ENCODE measurements around the gene ZBTB17.
"Not testable (repeated sequence)": the region's sequence is repeated elsewhere in the genome, so short reads cannot be mapped to it uniquely, and the experiment has no call there.

ZBTB17 gene

DNA sequence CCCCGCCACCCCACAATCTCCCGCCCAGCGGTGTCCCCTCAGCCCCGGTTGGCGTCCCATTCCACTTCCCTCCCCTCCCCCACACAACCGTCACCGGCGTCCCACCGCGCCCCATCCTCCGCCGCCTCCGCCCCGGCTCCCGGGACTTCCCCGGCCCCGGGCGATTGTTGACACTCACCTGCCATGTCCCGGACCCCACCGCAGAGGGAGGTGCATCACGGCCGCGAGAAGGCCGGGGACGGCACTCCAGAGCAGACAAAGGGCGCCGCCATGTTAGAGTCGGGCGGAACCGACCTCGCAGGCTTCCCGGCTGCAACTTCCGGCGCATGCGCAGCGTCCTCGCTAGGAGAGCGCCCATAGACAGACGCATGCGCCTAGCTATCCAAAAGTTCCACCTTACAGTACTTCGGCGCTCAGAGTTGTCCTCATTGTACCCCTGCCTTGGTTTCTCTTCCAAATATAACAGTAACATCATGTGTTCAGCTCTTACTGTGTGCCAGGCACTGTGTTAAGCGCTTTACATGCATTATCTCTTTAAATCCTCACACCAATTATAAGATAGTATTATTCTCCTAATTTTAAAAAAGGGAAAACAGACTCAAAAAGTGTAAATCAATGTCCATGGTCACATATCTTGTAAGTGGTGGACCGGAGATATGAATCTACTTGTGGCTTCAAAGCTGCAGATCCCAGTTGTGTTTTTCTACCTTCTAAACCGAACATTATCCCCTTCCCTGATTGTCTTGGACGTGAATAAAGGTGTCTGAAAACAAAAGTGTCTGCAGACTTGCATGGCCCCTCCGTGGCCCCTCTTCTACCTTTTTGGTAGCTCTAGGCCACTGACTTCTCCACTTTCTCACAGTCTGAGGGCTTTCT, at the start of gene ZBTB17:
TSS of gene ZBTB17 (minus strand) at position 297 of the 876 bp plus-strand sequence. CDS start 27,606 bp downstream, outside the sequence.
- peak; percentile 99 for DNase-seq

- no peak for DNase-seq
Observed at GRCh38 chr1:16023050-16023653, 47.3 kb upstream of the ZBTB17 start.

GRCh38 chr1:16022393-16022792, 46.5 kb upstream of the ZBTB17 start:
- DNase-seq: no peak

DNA sequence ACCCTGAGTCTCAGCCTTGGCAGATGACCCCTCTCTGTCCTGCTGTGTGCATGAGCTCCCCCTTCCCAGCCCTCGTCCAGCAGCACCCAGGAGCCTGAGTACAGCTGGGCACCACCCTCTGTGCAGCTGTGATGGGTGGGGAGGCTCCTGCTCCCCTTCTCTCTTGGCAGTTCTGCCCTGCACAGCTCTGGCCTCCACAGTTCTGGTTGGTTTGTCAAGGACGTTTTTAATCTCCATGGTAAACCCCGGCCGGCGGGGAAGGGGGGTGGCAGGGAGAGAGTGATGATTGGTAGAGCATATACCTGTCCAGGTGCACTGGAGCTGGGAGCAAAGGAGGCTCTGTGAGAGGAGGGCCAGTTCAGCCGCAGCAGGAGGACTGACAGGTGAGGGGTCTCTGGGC, 45.8 kb upstream of the ZBTB17 start, which contains the start of gene CLCNKA:
TSS of gene CLCNKA (plus strand) at position 356 of the 400 bp plus-strand sequence. CDS start 584 bp downstream, outside the sequence.
- DNase-seq: no peak

DNA sequence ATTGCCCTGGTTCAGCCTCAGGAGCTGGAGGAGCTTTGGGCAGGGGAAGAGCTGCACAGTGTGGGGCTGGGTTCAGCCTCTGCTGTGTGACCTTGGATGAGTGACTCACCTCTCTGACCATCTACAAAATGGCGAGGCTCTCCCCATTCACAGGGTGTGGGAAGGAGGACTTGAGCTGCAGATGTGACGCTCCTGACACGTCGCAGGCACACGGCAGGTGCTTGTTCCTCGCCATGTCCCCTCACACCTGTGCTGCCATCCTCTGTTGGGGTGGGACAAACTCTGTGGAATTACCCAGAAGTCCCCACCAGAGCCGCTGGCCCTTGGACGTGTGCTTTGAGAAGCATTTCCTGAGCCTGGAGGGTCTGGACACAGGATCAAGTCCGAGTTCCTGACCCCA, 45.0 kb upstream of the ZBTB17 start:
- not testable (repeated sequence) for DNase-seq

DNA sequence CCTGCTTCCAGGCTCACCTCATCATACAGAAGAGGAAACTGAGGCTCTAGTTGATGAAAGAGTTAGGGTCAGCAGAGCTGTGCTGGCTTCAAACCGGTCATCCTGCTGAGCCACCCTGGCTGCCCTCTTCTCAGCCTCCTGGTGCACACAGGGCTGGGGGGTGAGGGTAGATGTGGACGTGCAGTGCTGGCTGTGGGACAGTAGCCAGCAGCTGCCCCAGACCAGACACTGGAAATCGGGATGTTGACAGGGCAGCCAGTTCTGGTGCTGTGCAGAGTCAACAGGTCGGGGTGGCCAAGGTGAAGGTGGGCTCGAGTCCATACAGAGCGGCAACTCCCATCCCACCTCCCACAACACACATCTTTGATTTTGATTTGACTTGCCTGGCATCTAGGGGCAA, 44.4 kb upstream of the ZBTB17 start:
- no peak for DNase-seq

DNA sequence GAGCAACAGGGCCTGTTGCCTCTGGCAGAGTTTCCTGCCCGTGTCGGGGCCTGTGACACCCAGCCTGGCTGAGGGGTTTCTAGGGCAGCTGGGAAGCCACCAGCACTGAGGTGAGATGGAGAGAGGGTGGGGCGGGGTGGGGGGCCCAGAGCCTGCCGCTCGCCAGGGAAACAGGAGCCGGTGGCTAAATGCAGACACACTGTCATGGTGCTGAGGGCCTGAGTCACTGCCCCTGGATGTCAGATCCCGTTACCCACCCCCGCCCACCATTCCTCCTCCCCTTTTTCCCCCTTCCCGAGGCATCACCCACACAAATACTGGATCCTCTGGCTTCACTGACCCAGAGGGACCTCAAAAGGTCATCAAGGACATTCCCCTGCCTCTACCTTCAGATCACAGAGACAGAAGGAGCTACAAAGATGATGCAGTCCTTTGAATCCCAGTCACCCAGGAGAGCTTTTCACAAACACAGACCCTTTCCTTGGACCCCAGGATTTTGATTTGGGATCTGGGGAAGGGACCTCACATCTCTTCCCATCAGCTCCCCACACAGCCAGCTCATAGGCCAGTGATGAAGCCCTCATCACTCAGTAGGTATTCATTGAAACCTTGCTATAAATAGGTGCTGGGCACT, 43.9 kb upstream of the ZBTB17 start:
- DNase-seq: no peak

GRCh38 chr1:16018749-16019643, 43.1 kb upstream of the ZBTB17 start:
- DNase-seq: no peak

DNA sequence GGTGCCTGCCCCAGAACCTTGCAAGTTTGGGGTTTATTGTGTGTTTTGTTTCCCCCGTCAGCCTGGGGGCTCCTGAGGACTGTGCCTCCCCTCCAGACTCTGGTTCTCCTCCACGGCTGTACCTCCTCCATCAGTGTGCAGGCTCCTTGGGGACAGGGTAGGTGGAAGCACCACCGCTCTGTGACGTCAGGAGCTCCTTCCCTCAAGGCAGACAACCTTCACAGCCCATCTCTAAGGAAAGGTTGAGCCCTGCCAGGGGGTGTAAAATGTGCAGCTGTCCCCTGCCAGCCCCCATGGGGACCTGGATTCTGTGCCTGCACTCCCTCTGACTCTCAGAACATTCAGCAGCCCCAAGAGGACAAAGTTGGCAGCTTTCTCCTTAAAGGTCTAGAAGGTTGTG, 42.4 kb upstream of the ZBTB17 start:
- DNase-seq: no peak

DNA sequence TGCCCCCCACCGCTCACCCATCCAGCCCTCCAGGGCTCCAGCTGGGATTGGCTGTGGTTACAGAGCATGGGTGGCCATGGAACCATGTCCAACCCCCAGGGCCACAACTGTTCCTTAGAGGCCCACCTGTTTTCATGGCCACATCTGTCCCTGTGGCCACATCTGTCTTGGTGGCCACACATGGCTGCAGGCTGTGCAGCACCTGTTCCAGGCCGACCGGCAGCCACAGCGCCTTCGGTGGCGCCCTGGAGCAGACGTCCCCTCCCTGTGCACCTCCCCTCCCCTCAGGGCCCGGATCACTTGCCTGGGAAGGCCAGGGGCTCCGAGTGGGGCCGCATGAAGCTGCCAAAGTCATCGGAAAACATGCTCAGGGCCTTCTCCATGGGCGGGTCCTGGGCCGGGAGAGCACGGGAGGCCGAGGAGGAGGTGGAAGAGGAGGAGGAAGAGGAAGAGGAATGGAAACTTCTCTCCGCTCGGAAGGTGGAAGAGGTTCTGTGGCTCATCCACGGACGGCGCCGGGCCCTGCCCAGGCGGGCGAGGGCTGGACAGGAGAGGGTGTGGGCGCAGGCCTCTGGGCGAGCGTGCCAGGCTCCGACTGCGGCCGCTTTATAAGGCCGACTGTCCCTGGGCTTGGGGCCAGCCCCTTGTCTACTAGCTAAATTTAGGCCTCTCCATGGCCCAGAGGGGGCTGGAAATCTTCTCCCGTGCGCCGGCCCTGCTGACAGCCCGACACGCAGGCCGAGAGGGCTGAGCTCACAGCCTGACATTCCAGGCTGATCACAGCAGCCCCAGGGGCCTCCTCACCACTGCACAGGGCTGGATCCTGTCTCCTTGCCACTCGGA, 41.8 kb upstream of the ZBTB17 start, which contains the start of gene HSPB7:
TSS of gene HSPB7 (minus strand) at position 583 of the 843 bp plus-strand sequence. CDS start at position 503, 80 bp downstream.
- DNase-seq: no peak

- DNase-seq: no peak
Observed at GRCh38 chr1:16017076-16017460, 41.2 kb upstream of the ZBTB17 start.

- DNase-seq: no peak
Observed at GRCh38 chr1:16015960-16016901, 40.3 kb upstream of the ZBTB17 start.

- no peak for DNase-seq
Observed at GRCh38 chr1:16015491-16015890, 39.6 kb upstream of the ZBTB17 start.

GRCh38 chr1:16014509-16015482, 38.9 kb upstream of the ZBTB17 start:
- DNase-seq: no peak

DNA sequence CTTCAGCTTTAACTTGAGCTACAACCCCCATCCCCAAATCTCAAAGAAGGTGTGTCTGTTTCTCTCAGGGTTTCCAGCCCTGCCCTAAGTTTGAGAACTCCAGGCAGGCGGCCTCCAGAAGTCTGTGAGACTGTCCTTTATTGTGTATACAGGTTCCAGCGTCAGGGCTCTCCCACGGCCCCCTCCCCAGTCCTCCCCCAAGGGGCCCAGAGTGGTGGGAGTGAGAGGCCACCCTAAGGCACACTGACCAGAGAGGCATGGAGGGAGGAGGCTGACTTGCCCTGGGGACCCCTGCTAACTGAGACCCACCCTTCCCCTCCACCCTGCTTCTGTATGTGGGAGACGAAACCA, 38.0 kb upstream of the ZBTB17 start:
- no peak for DNase-seq

GRCh38 chr1:16013220-16013907, 37.5 kb upstream of the ZBTB17 start:
- peak; percentile 72 for DNase-seq

DNA sequence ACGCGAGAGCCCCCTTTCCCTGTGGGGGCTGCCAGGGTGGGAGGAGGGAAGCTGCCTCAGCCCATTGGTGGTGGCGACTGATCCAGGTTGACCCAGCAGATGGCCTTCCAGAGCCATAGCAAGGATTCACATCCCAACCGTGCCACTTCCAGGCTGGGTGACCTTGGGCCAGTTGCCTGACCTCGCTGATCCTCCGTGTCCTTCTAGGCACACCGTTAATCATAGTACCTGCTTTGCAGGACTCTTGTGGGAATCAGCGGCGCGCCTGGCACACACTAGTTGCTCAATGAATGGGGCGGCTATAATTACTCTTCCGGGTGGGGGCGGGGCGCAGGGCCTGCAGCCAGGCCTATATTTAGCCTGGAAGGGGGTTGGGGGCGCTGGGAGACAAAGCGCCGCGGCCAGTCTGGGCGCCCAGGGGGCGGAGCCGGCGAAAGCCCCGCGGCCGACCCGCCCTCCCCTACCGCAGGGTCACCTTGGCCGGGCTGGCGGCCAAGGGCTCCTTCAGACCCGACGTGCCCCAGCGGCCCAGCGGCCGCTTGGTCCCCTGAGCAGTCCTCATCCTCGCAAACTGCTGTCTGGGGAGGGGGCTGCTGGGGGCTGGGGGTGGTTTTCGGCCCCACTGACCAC, 36.8 kb upstream of the ZBTB17 start:
- peak; percentile 67 for DNase-seq
